Measurements from ENCODE around the gene SCN9A. TPM values are rescaled to one million over a fixed set of nuclear protein-coding genes. Genes with fewer than 3 reads are reported as not detected.
"Not testable (repeated sequence)": the region's sequence is repeated elsewhere in the genome, so short reads cannot be mapped to it uniquely, and the experiment has no call there.

The SCN9A gene
- total and polyA plus RNA-seq, 4 donors, result 1.5 to 46.4 (median 7.2) TPM

- WGBS, 2 donors, result 64 to 73% methylated on average over 3 of the region's 3 CpGs
- DNase-seq, result no peak
- Histone ChIP-seq H3K27me3 (ENCODE audit: control insufficient read depth in 3 of 3, insufficient read depth in 3 of 3, low read length in 2 of 3) (no peaks in the 10 kb centered on the region), H3K4me1 (ENCODE audit: control insufficient read depth in 5 of 5, insufficient read depth in 5 of 5, low read length in 5 of 5) (peaks cover 0 to 11% (median 0%) of the 10 kb centered on the region in 5 donors), H3K9ac (ENCODE audit: insufficient read depth in 1 of 2, low read length in 2 of 2) (no peak overlapping the region), H3K4me3 (no peak overlapping the region), H3K9me3 (ENCODE audit: control insufficient read depth in 4 of 4, insufficient read depth in 3 of 4, low read length in 3 of 4) (no peaks in the 10 kb centered on the region), H3K27ac (ENCODE audit: low read depth in 1 of 2, low read length in 1 of 2) (no peak overlapping the region), H3K36me3 (ENCODE audit: control insufficient read depth in 4 of 4, insufficient read depth in 4 of 4, low read length in 4 of 4) (no peaks in the 10 kb centered on the region)
- no peak for ATAC-seq (ENCODE audit: insufficient read depth, low FRiP score)
- no peak for TF ChIP-seq CTCF (IDR thresholded peaks at IDR 0.05; ENCODE audit: control extremely low read depth, extremely low read depth)
Observed at GRCh38 chr2:166328147-166328546, 47.6 kb downstream of the SCN9A start.

- ATAC-seq (ENCODE audit: insufficient read depth, low FRiP score), result no peak
- no peaks in the 10 kb centered on the region for H3K4me1 ChIP-seq (ENCODE audit: control insufficient read depth in 5 of 5, insufficient read depth in 5 of 5, low read length in 5 of 5)
- TF ChIP-seq CTCF (IDR thresholded peaks at IDR 0.05; ENCODE audit: control extremely low read depth, extremely low read depth), result no peak
- H3K9ac ChIP-seq (ENCODE audit: insufficient read depth in 1 of 2, low read length in 2 of 2), result no peak overlapping the region
- no peak for DNase-seq
- H3K27ac ChIP-seq (ENCODE audit: low read depth in 1 of 2, low read length in 1 of 2), result no peak overlapping the region
- 94 to 98% methylated on average over 3 of the region's 3 CpGs for WGBS, 2 donors
- H3K4me3 ChIP-seq, result no peak overlapping the region
- H3K36me3 ChIP-seq (ENCODE audit: control insufficient read depth in 4 of 4, insufficient read depth in 4 of 4, low read length in 4 of 4), result no peaks in the 10 kb centered on the region
- no peaks in the 10 kb centered on the region for H3K27me3 ChIP-seq (ENCODE audit: control insufficient read depth in 3 of 3, insufficient read depth in 3 of 3, low read length in 2 of 3)
- no peaks in the 10 kb centered on the region for H3K9me3 ChIP-seq (ENCODE audit: control insufficient read depth in 4 of 4, insufficient read depth in 3 of 4, low read length in 3 of 4)
Observed at GRCh38 chr2:166321076-166321475, 54.7 kb downstream of the SCN9A start.

- Histone ChIP-seq H3K4me1 (ENCODE audit: control insufficient read depth in 5 of 5, insufficient read depth in 5 of 5, low read length in 5 of 5) (no peaks in the 10 kb centered on the region), H3K36me3 (ENCODE audit: control insufficient read depth in 4 of 4, insufficient read depth in 4 of 4, low read length in 4 of 4) (no peaks in the 10 kb centered on the region), H3K9ac (ENCODE audit: insufficient read depth in 1 of 2, low read length in 2 of 2) (no peak overlapping the region), H3K27me3 (ENCODE audit: control insufficient read depth in 3 of 3, insufficient read depth in 3 of 3, low read length in 2 of 3) (no peaks in the 10 kb centered on the region), H3K9me3 (ENCODE audit: control insufficient read depth in 4 of 4, insufficient read depth in 3 of 4, low read length in 3 of 4) (no peaks in the 10 kb centered on the region), H3K4me3 (no peak overlapping the region), H3K27ac (ENCODE audit: low read depth in 1 of 2, low read length in 1 of 2) (no peak overlapping the region)
- no peak for ATAC-seq (ENCODE audit: insufficient read depth, low FRiP score)
- 59 to 65% methylated on average over 5 of the region's 5 CpGs for WGBS, 2 donors
- TF ChIP-seq CTCF (IDR thresholded peaks at IDR 0.05; ENCODE audit: control extremely low read depth, extremely low read depth), result no peak
- DNase-seq, result no peak
Observed at GRCh38 chr2:166314022-166314759, 61.6 kb downstream of the SCN9A start.

- not testable (repeated sequence) for H3K9me3 ChIP-seq (ENCODE audit: control insufficient read depth in 4 of 4, insufficient read depth in 3 of 4, low read length in 3 of 4); H3K4me1 ChIP-seq (ENCODE audit: control insufficient read depth in 5 of 5, insufficient read depth in 5 of 5, low read length in 5 of 5); ATAC-seq (ENCODE audit: insufficient read depth, low FRiP score); H3K4me3 ChIP-seq; H3K9ac ChIP-seq (ENCODE audit: insufficient read depth in 1 of 2, low read length in 2 of 2); H3K27me3 ChIP-seq (ENCODE audit: control insufficient read depth in 3 of 3, insufficient read depth in 3 of 3, low read length in 2 of 3); H3K27ac ChIP-seq (ENCODE audit: low read depth in 1 of 2, low read length in 1 of 2); H3K36me3 ChIP-seq (ENCODE audit: control insufficient read depth in 4 of 4, insufficient read depth in 4 of 4, low read length in 4 of 4); DNase-seq
- WGBS, 2 donors, result 0 to 39% methylated on average over 2 of the region's 2 CpGs
Observed at GRCh38 chr2:166312863-166313262, 62.9 kb downstream of the SCN9A start.

Measured in lung (tissue), 12 donors.